Breast epithelium (tissue), 4 donors: Measurements from ENCODE around the gene ENOX1. TPM values are rescaled to one million over a fixed set of nuclear protein-coding genes. Genes with fewer than 3 reads are reported as not detected.

Source experiments
- DNase-seq, 2 donors: peaks; one replicate each; pipeline ENCODE4 v3.0.0-alpha.2; 2019; ENCODE audit warnings: low spot score in 2 of 2
- H3K27ac ChIP-seq, 2 donors: fragments of 200-600 bp; sonication (generic) in 1 of 2; one replicate each; pipeline ENCODE4 v1.5.1; 2016 to 2019; ENCODE audit warnings: mild to moderate bottlenecking in 1 of 2
- H3K27me3 ChIP-seq, 2 donors: fragments of 200-600 bp; sonication (generic) in 1 of 2; one replicate each; pipeline versions ENCODE4 v1.5.1 to v1.6.0; 2017 to 2019; ENCODE audit warnings: control low read depth in 1 of 2, mild to moderate bottlenecking in 1 of 2
- H3K36me3 ChIP-seq: fragments of 200-600 bp; one replicate; pipeline ENCODE4 v1.5.1; 2019
- H3K4me1 ChIP-seq, 2 donors: fragments of 200-600 bp; sonication (generic); one replicate each; pipeline ENCODE4 v1.5.1; 2016 to 2019; ENCODE audit warnings: control low read depth in 1 of 2
- H3K4me3 ChIP-seq, 3 donors: fragments of 200-600 bp; sonication (generic); 1 replicate in 2 of 3; 2 replicates in 1 of 3; pipeline ENCODE4 v1.5.1; 2016 to 2019; ENCODE audit warnings: mild to moderate bottlenecking in 3 of 3, moderate library complexity in 2 of 3
- H3K9me3 ChIP-seq, 2 donors: fragments of 200-600 bp; sonication (generic) in 1 of 2; one replicate each; pipeline ENCODE4 v1.5.1; 2016 to 2019; ENCODE audit warnings: control low read depth in 1 of 2
- POLR2A ChIP-seq: fragments of 450-650 bp; IDR thresholded peaks from one replicate; pipeline ENCODE4 v1.6.1; 2016; ENCODE audit warnings: antibody characterized with exemption, mild to moderate bottlenecking, moderate library complexity
- POLR2AphosphoS5 ChIP-seq, 3 donors: sonication (generic); formaldehyde crosslinking; IDR thresholded peaks; one replicate each; pipeline ENCODE4 v1.6.1; 2017; ENCODE audit warnings: antibody characterized with exemption in 3 of 3
- intact Hi-C: fragments of 100-400 bp; cut with DNase I; formaldehyde crosslinking; loops from one replicate; pipeline ENCODE4 v1.15.1; 2023; ENCODE audit warnings: low total_unique reads
- total RNA-seq, 3 donors: library from RNA; depleted of rRNA; stranded (reverse); fragments of >200 nt; gene quantifications; one replicate each; pipeline ENCODE4 v1.1.0, GENCODE V29; 2016
- TF ChIP-seq, protein P1 (sequence below), 3 donors: fragments of 450-650 bp; IDR thresholded peaks; one replicate each; pipeline ENCODE4 v1.5.1; 2016 to 2017; ENCODE audit warnings: antibody characterized with exemption in 3 of 3, mild to moderate bottlenecking in 3 of 3, moderate library complexity in 3 of 3

Gene ENOX1
- total RNA-seq, 3 donors from 2014 or later = 1.9 to 2.3 (median 2.0) TPM

DNA sequence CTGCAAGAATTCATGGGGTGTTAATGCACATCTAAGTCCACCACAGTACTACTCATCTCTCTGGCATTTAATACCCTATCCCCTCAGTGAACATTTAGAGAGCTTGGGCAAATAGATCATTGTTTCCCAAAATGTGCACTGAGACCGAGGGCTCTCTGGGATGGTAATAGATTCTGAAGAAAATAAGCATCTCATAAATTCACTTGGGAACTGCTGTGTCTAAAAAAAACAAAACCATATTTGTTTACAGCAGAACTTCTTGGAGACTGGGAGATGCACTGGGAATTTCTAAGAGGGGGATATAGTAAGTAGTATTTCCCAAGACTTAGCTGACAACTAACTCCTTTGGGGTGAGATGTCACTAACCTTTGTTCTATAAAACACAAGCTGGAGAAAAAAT is 58.4 kb downstream of the ENOX1 start:
- Histone ChIP-seq H3K4me3 (no peak overlapping the region), H3K27ac (no peak overlapping the region), H3K36me3 (no peaks in the 10 kb centered on the region), H3K9me3 (no peaks in the 10 kb centered on the region), H3K4me1 (no peaks in the 10 kb centered on the region), H3K27me3 (no peaks in the 10 kb centered on the region)
- no peak for DNase-seq
- TF ChIP-seq POLR2A = no peak
- intact Hi-C loops = no loop called here

DNA sequence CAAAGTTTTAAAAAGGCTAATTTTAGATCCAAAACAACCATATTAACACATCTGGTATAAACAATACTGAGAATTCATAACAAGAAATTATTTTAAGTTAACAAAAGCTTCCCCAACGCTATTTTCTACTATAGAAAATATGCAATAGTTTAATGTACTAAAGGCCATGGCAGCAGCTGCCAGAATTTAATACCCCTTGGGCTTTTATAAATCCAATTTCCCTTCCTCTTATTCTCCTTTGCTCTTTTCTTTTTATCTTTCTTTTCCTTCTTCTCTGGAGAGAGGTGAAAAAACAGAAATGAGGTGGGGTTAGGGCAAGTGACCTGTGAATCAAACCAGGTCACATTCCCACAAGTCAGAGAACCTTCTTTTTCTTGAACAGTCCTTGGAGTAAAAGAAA is 58.9 kb downstream of the ENOX1 start:
- no peaks in the 10 kb centered on the region for H3K4me1 ChIP-seq
- H3K4me3 ChIP-seq = no peak overlapping the region
- no peaks in the 10 kb centered on the region for H3K9me3 ChIP-seq

DNA sequence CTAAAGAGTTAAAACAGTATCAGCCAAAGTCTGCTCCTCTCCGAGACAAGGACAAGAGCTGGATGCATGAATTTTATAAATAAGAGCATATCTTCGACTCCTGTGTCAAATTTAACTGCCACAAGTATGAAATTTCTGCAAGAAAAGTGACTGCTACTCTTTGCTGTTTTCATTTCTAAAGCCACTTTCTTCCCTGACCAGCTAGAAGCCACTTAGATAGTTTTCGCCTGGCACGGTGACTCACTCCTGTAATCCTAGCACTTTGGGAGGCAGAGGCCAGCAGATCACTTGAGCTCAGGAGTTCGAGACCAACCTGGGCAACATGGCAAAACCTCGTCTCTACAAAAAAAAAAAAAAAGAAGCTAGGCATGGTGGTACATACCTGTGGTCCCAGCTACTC is 61.3 kb downstream of the ENOX1 start:
- no peak for TF ChIP-seq POLR2AphosphoS5 (IDR thresholded peaks at IDR 0.05)
- TF ChIP-seq, protein P1, sequence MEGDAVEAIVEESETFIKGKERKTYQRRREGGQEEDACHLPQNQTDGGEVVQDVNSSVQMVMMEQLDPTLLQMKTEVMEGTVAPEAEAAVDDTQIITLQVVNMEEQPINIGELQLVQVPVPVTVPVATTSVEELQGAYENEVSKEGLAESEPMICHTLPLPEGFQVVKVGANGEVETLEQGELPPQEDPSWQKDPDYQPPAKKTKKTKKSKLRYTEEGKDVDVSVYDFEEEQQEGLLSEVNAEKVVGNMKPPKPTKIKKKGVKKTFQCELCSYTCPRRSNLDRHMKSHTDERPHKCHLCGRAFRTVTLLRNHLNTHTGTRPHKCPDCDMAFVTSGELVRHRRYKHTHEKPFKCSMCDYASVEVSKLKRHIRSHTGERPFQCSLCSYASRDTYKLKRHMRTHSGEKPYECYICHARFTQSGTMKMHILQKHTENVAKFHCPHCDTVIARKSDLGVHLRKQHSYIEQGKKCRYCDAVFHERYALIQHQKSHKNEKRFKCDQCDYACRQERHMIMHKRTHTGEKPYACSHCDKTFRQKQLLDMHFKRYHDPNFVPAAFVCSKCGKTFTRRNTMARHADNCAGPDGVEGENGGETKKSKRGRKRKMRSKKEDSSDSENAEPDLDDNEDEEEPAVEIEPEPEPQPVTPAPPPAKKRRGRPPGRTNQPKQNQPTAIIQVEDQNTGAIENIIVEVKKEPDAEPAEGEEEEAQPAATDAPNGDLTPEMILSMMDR (IDR thresholded peaks at IDR 0.05) = no peak
- no peak for TF ChIP-seq POLR2A
- Histone ChIP-seq H3K9me3 (no peaks in the 10 kb centered on the region), H3K27ac (no peak overlapping the region), H3K27me3 (no peaks in the 10 kb centered on the region), H3K4me3 (no peak overlapping the region), H3K36me3 (no peaks in the 10 kb centered on the region), H3K4me1 (no peaks in the 10 kb centered on the region)
- DNase-seq = no peak
- intact Hi-C loops = no loop called here

More for the DNA sequence above, 58.9 kb downstream of the ENOX1 start:
- no peaks in the 10 kb centered on the region for H3K27me3 ChIP-seq
- H3K27ac ChIP-seq = no peak overlapping the region
- no peak for DNase-seq
- TF ChIP-seq POLR2A (no peak), POLR2AphosphoS5 (IDR thresholded peaks at IDR 0.05) (no peak)
- TF ChIP-seq, protein P1 (IDR thresholded peaks at IDR 0.05) = no peak
- H3K36me3 ChIP-seq = no peaks in the 10 kb centered on the region
- intact Hi-C loops = no loop called here

DNA sequence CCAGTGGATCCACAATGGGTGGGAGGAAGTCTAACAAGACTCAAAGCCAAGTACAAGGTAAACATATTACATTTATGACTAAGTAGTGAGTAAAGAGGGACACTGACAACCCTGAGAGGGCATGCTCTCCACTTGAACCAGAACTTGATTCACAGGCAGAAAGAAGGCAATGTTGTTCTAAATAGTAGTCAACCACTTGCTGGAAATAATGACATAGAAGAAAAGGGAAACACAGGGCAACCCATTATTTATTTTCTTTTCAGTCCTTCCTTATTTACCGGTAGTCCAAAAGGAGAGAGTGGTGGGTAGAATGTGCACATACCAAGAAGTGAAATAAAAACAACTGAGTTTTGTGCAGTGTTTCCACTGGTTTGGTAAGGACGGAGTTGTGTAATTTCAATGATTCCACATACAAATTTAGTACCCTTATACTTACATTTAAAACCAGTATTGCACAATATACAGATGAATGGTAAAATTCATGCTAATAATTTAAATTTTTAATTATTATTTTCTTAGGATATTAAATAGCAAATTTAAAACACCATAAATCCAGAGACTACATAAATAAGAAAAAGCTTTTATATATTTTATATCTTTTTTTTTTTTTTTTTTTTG is 65.9 kb downstream of the ENOX1 start:
- H3K4me1 ChIP-seq = no peaks in the 10 kb centered on the region
- DNase-seq = no peak
- no peaks in the 10 kb centered on the region for H3K36me3 ChIP-seq

DNA sequence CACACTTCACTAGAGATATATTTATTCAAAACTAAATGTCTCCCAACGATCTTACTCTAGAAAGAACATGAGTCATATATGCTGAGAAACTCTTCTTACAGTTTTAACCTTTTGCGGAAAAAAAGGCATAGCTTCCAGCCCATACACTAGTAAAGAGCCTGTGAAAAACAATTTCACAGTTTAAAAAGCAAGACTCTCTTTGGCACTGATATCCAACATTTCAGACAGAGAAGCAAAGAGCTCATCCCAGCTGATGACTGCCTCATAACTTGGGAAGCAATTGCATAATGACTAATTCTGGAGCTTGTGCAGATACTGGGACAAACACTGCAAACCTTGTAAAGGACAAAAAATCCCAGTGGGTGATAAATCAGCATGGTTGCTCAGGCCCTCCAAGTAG is 88.0 kb downstream of the ENOX1 start:
- no peaks in the 10 kb centered on the region for H3K36me3 ChIP-seq
- H3K27me3 ChIP-seq = no peaks in the 10 kb centered on the region
- H3K9me3 ChIP-seq = no peaks in the 10 kb centered on the region
- DNase-seq = no peak
- intact Hi-C loops = no loop called here
- no peak overlapping the region for H3K27ac ChIP-seq
- H3K4me3 ChIP-seq = no peak overlapping the region
- no peaks in the 10 kb centered on the region for H3K4me1 ChIP-seq
- TF ChIP-seq, protein P1 (IDR thresholded peaks at IDR 0.05) = no peak
- TF ChIP-seq POLR2A (no peak), POLR2AphosphoS5 (IDR thresholded peaks at IDR 0.05) (no peak)

More for the DNA sequence above, 65.9 kb downstream of the ENOX1 start:
- TF ChIP-seq, protein P1 (IDR thresholded peaks at IDR 0.05) = no peak
- TF ChIP-seq POLR2AphosphoS5 (IDR thresholded peaks at IDR 0.05) (no peak), POLR2A (no peak)
- H3K4me3 ChIP-seq = no peak overlapping the region
- no peak overlapping the region for H3K27ac ChIP-seq
- H3K27me3 ChIP-seq = no peaks in the 10 kb centered on the region
- intact Hi-C loops = no loop called here
- no peaks in the 10 kb centered on the region for H3K9me3 ChIP-seq

DNA sequence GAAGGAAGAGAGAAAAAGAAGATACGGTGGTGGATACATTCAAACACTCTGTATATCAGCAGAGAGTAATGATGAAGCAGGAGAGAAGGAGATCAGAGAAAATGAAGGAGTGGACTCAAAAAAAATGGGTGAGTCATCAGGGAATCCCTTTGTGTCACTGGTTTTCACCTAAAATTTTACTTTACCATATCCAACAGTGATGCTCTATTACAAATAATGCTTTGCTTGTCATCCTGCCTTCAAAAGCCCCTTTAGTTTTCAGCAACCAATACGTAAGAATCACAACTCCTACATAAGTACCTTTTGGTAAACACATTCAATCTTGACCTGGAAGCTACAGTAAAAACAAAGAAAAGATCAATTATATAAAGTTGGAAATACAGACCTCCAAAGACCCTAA is 88.8 kb downstream of the ENOX1 start:
- no peak overlapping the region for H3K4me3 ChIP-seq
- TF ChIP-seq POLR2AphosphoS5 (IDR thresholded peaks at IDR 0.05) = no peak
- H3K4me1 ChIP-seq = no peaks in the 10 kb centered on the region
- H3K9me3 ChIP-seq = no peaks in the 10 kb centered on the region
- intact Hi-C loops = no loop called here
- no peak overlapping the region for H3K27ac ChIP-seq
- H3K36me3 ChIP-seq = no peaks in the 10 kb centered on the region
- no peaks in the 10 kb centered on the region for H3K27me3 ChIP-seq
- DNase-seq = no peak
